Mesenchymal stem cell (in vitro differentiated cells and primary cell): ENCODE measurements around the gene ATP13A4.

ENCODE experiments used
- DNase-seq: peaks from one replicate; pipeline ENCODE4 v3.0.0-alpha.2; 2013
- H2AFZ ChIP-seq: one replicate; pipeline ENCODE4 v1.6.1; 2013; ENCODE audit warnings: low read depth, mild to moderate bottlenecking, control low read depth, inconsistent platforms, low read length, moderate library complexity
- H2AK5ac ChIP-seq: 2 replicates; pipeline ENCODE4 v1.6.1; 2013; ENCODE audit warnings: low read length, moderate library complexity, mild to moderate bottlenecking, inconsistent platforms; ENCODE audit not compliant: severe bottlenecking
- H2BK120ac ChIP-seq: one replicate; pipeline ENCODE4 v1.6.1; 2013; ENCODE audit warnings: low read depth, mild to moderate bottlenecking, inconsistent platforms, low read length, moderate library complexity
- H2BK12ac ChIP-seq, 2 experiments: one replicate each; pipeline ENCODE4 v1.6.1; 2013; ENCODE audit warnings: inconsistent platforms in 2 of 2, low read length in 2 of 2, mild to moderate bottlenecking in 2 of 2, moderate library complexity in 2 of 2, control low read depth in 1 of 2
- H2BK15ac ChIP-seq: one replicate; pipeline ENCODE4 v1.6.1; 2013; ENCODE audit warnings: mild to moderate bottlenecking, low read depth, inconsistent platforms; ENCODE audit not compliant: poor library complexity, severe bottlenecking
- H2BK5ac ChIP-seq: 2 replicates; pipeline ENCODE4 v1.6.1; 2013; ENCODE audit warnings: low read depth, mild to moderate bottlenecking, low read length, control low read depth, inconsistent platforms; ENCODE audit not compliant: poor library complexity, severe bottlenecking
- H3K14ac ChIP-seq, 2 experiments: one replicate each; pipeline ENCODE4 v1.6.1; 2013; ENCODE audit warnings: inconsistent platforms in 2 of 2, low read length in 2 of 2, control low read depth in 1 of 2, mild to moderate bottlenecking in 1 of 2, moderate library complexity in 1 of 2
- H3K18ac ChIP-seq, 2 experiments: one replicate each; pipeline ENCODE4 v1.6.1; 2013; ENCODE audit warnings: inconsistent platforms in 2 of 2, low read length in 2 of 2, control low read depth in 1 of 2, low read depth in 1 of 2, mild to moderate bottlenecking in 1 of 2
- H3K23ac ChIP-seq, 2 experiments: one replicate each; pipeline ENCODE4 v1.6.1; 2013; ENCODE audit warnings: inconsistent platforms in 2 of 2, low read length in 2 of 2, mild to moderate bottlenecking in 2 of 2, moderate library complexity in 2 of 2, control low read depth in 1 of 2
- H3K27ac ChIP-seq: 2 replicates; pipeline ENCODE4 v1.5.1; 2013; ENCODE audit warnings: mild to moderate bottlenecking, moderate library complexity, low read length, control low read depth, inconsistent platforms; ENCODE audit not compliant: poor library complexity, severe bottlenecking
- H3K27me3 ChIP-seq, 2 experiments: 2 replicates each; pipeline versions ENCODE4 v1.6.1 to v1.7.0; 2013; ENCODE audit warnings: low read length in 2 of 2, mild to moderate bottlenecking in 2 of 2, moderate library complexity in 2 of 2, control low read depth in 1 of 2, inconsistent platforms in 1 of 2; ENCODE audit not compliant: control insufficient read depth in 1 of 2, insufficient read depth in 1 of 2
- H3K36me3 ChIP-seq, 2 experiments: 2 replicates each; pipeline versions ENCODE4 v1.6.1 to v1.7.0; 2013; ENCODE audit warnings: low read length in 2 of 2, control low read depth in 1 of 2, inconsistent platforms in 1 of 2, low read depth in 1 of 2, mild to moderate bottlenecking in 1 of 2; ENCODE audit not compliant: insufficient read depth in 2 of 2, control insufficient read depth in 1 of 2
- H3K4ac ChIP-seq, 2 experiments: one replicate each; pipeline ENCODE4 v1.6.1; 2013; ENCODE audit warnings: inconsistent platforms in 2 of 2, low read length in 2 of 2, mild to moderate bottlenecking in 2 of 2, moderate library complexity in 2 of 2, control low read depth in 1 of 2, low read depth in 1 of 2
- H3K4me1 ChIP-seq: 2 replicates; pipeline ENCODE4 v1.6.1; 2013; ENCODE audit warnings: low read depth, low read length, control low read depth; ENCODE audit not compliant: control insufficient read depth, insufficient read depth
- H3K4me2 ChIP-seq: 2 replicates; pipeline ENCODE4 v1.6.1; 2013; ENCODE audit warnings: low read length, mild to moderate bottlenecking, inconsistent platforms; ENCODE audit not compliant: poor library complexity, severe bottlenecking
- H3K4me3 ChIP-seq, 2 experiments: 2 replicates each; pipeline versions ENCODE4 v1.5.1 to v1.7.0; 2013; ENCODE audit warnings: low read length in 2 of 2, mild to moderate bottlenecking in 2 of 2, control low read depth in 1 of 2, low read depth in 1 of 2; ENCODE audit not compliant: insufficient read depth in 1 of 2
- H3K79me1 ChIP-seq: replicated peaks from 2 replicates; pipeline ENCODE4 v1.6.1; 2013; ENCODE audit warnings: mild to moderate bottlenecking, control low read depth, low read length, inconsistent platforms; ENCODE audit not compliant: poor library complexity, severe bottlenecking
- H3K9ac ChIP-seq: 2 replicates; pipeline ENCODE4 v1.7.0; 2013; ENCODE audit warnings: mild to moderate bottlenecking, low read length, moderate library complexity
- H3K9me3 ChIP-seq: 2 replicates; pipeline ENCODE4 v1.7.0; 2013; ENCODE audit warnings: mild to moderate bottlenecking, low read length; ENCODE audit not compliant: control insufficient read depth
- H4K8ac ChIP-seq: one replicate; pipeline ENCODE4 v1.6.1; 2013; ENCODE audit warnings: inconsistent platforms, mild to moderate bottlenecking, low read length, moderate library complexity
- H4K91ac ChIP-seq: one replicate; pipeline ENCODE4 v1.6.1; 2013; ENCODE audit warnings: mild to moderate bottlenecking, low read length, inconsistent platforms
- WGBS: methylation state at CpG from one replicate; pipeline ENCODE4 v1.1.7; 2013; ENCODE audit warnings: mixed read lengths; 5-methylcytosine and 5-hydroxymethylcytosine counted together

Gene ATP13A4

GRCh38 chr3:193483988-193484539 is 70.6 kb downstream of the ATP13A4 start:
- WGBS = no CpG with 5 or more reads among the region's 1 CpG
- Histone ChIP-seq H3K9me3 (peaks cover 3% of the 10 kb centered on the region), H2BK15ac (no peak overlapping the region)

GRCh38 chr3:193481436-193481835 is 73.3 kb downstream of the ATP13A4 start:
- no peaks in the 10 kb centered on the region for H3K36me3 ChIP-seq
- H3K27ac ChIP-seq = no peak overlapping the region
- WGBS = no CpG with 5 or more reads among the region's 1 CpG
- H3K4me1 ChIP-seq = no peaks in the 10 kb centered on the region
- no peak overlapping the region for H2AK5ac ChIP-seq
- no peaks in the 10 kb centered on the region for H3K79me1 ChIP-seq
- H3K9me3 ChIP-seq = peaks cover 3% of the 10 kb centered on the region
- no peak overlapping the region for H3K14ac ChIP-seq
- no peak overlapping the region for H2BK15ac ChIP-seq
- H2BK5ac ChIP-seq = no peak overlapping the region
- H3K27me3 ChIP-seq = no peaks in the 10 kb centered on the region
- no peak overlapping the region for H3K9ac ChIP-seq
- no peak overlapping the region for H3K4me2 ChIP-seq
- no peak for DNase-seq
- no peak overlapping the region for H3K4ac ChIP-seq
- H2BK120ac ChIP-seq = no peak overlapping the region
- H3K4me3 ChIP-seq = no peak overlapping the region
- no peak overlapping the region for H2AFZ ChIP-seq
- no peak overlapping the region for H3K18ac ChIP-seq
- H4K91ac ChIP-seq = no peak overlapping the region
- H4K8ac ChIP-seq = no peak overlapping the region
- H2BK12ac ChIP-seq = no peak overlapping the region
- no peak overlapping the region for H3K23ac ChIP-seq

More at GRCh38 chr3:193483988-193484539, 70.6 kb downstream of the ATP13A4 start:
- Histone ChIP-seq H3K79me1 (no peaks in the 10 kb centered on the region), H3K18ac (no peak overlapping the region), H3K23ac (no peak overlapping the region), H3K9ac (no peak overlapping the region), H4K91ac (no peak overlapping the region), H3K27me3 (no peaks in the 10 kb centered on the region), H2AFZ (no peak overlapping the region), H3K4me3 (no peak overlapping the region), H3K14ac (no peak overlapping the region), H2BK120ac (no peak overlapping the region), H4K8ac (no peak overlapping the region), H3K36me3 (no peaks in the 10 kb centered on the region), H2BK5ac (no peak overlapping the region), H3K27ac (no peak overlapping the region), H3K4me2 (no peak overlapping the region), H2BK12ac (no peak overlapping the region), H3K4me1 (no peaks in the 10 kb centered on the region), H3K4ac (no peak overlapping the region), H2AK5ac (no peak overlapping the region)
- no peak for DNase-seq

GRCh38 chr3:193474446-193474845 is 80.2 kb downstream of the ATP13A4 start:
- Histone ChIP-seq H2BK5ac (no peak overlapping the region), H3K23ac (no peak overlapping the region), H2BK120ac (no peak overlapping the region), H3K4me3 (no peak overlapping the region), H3K18ac (no peak overlapping the region), H3K14ac (no peak overlapping the region), H3K9me3 (no peaks in the 10 kb centered on the region), H3K79me1 (no peaks in the 10 kb centered on the region), H3K27me3 (no peaks in the 10 kb centered on the region), H3K4me1 (no peaks in the 10 kb centered on the region), H3K9ac (no peak overlapping the region), H3K4me2 (no peak overlapping the region), H2AFZ (no peak overlapping the region), H2BK12ac (no peak overlapping the region), H2BK15ac (no peak overlapping the region), H3K27ac (no peak overlapping the region), H3K36me3 (no peaks in the 10 kb centered on the region), H2AK5ac (no peak overlapping the region), H4K8ac (no peak overlapping the region), H4K91ac (no peak overlapping the region), H3K4ac (no peak overlapping the region)
- 62% methylated on average over 2 of the region's 4 CpGs for WGBS
- no peak for DNase-seq

GRCh38 chr3:193470710-193471109 is 84.0 kb downstream of the ATP13A4 start:
- H2BK15ac ChIP-seq = no peak overlapping the region

More at GRCh38 chr3:193470710-193471109, 84.0 kb downstream of the ATP13A4 start:
- Histone ChIP-seq H3K14ac (no peak overlapping the region), H4K8ac (no peak overlapping the region), H3K4me3 (no peak overlapping the region), H3K4ac (no peak overlapping the region), H3K4me2 (no peak overlapping the region), H3K9me3 (no peaks in the 10 kb centered on the region), H2AFZ (no peak overlapping the region), H3K4me1 (no peaks in the 10 kb centered on the region), H2BK120ac (no peak overlapping the region), H2AK5ac (no peak overlapping the region), H3K18ac (no peak overlapping the region), H3K9ac (no peak overlapping the region), H3K27ac (no peak overlapping the region), H3K27me3 (no peaks in the 10 kb centered on the region), H3K79me1 (no peaks in the 10 kb centered on the region), H4K91ac (no peak overlapping the region), H2BK12ac (no peak overlapping the region), H3K36me3 (no peaks in the 10 kb centered on the region), H2BK5ac (no peak overlapping the region), H3K23ac (no peak overlapping the region)
- no peak for DNase-seq
- 82% methylated on average over 5 of the region's 6 CpGs for WGBS
